GM10847 (cell line): Measurements from ENCODE around the gene MTREX.

Experiments
- POLR2A ChIP-seq: IDR thresholded peaks from 2 replicates; pipeline ENCODE4 v1.6.1; 2011; ENCODE audit not compliant: insufficient read length; ENCODE audit errors: extremely low read depth

MTREX gene

DNA sequence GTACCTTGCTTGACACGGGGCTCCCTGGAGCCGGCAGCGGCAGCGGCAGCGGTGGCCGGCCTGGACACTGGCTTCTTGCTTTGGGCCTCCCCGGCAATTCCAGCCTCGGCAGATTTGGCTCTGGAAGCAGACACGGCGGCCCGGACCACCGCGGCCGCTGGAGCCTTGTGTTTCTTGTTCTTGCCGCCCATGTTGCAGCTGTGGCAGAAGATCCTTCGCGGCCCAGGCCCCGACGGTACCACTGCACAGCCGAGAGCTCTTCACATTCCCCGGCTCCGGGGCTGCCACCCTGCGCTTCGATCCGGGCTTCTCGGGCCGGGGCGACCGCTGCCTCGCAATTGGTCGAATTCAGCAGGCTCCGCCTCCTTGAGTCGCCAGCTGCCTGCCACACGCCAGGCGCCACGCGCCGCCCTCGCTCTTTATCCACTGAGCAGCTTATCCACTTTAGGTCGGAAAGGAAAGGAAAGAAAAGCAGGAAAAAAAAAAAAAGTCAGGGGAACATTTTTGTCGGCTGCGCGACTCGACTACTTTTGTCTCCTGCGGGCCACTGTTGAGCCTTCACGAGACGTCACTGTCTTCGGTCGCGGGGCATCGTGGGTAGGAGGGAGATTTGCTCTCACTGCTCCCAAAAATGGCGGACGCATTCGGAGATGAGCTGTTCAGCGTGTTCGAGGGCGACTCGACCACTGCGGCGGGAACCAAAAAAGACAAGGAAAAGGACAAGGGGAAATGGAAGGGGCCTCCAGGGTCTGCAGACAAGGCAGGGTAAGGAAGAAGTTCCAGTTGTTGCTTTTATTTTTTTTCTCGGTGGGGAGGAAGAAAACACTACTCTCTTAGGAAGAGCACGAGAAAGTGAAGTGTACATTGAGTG, at the start of gene MTREX, which contains the start of gene DHX29:
TSS of gene MTREX (plus strand) at position 607 of the 871 bp plus-strand sequence. CDS start at position 632, 25 bp downstream.
TSS of gene DHX29 (minus strand) at position 312 of the 871 bp plus-strand sequence. CDS start at position 191, 121 bp downstream.
- peak; percentile 34 for TF ChIP-seq POLR2A

DNA sequence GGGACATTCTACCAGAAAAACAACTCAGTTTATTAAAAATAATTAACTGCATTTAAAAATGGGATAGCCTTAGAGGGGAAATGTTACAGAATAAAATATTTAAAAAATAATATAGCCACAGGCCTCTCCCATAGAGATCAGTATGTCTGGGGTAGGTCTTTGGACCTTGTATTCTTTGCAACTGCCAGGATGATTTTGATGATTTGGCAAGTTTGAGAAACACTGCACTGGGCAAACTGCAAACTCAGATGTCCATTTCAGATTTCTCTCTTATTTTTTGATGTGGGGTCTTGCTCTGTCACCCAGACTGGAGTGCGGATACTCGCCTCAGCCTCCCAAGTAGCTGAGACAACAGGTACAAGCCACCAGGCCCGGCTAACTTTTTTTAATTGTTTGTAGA, 49.5 kb upstream of the MTREX start:
- TF ChIP-seq POLR2A: no peak

DNA sequence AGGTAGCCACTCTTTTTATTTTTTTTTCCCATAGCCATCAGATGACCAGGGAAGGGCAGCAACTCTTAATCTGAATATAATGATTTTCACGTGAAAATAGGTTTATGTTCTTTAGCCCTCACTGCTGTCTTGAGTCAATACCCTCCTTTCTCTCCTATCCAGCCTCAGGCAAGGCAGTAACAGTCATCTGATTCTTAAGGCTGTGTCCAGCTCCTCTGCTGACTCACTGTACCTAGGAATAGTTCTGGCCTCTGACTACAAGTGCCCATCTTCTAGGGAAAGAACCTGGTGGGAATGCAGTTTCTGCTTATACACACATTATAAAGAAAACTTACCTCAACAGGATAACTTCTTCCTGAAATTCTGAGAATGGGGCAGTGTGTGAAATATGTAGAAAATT, 31.0 kb upstream of the MTREX start:
- TF ChIP-seq POLR2A: no peak

DNA sequence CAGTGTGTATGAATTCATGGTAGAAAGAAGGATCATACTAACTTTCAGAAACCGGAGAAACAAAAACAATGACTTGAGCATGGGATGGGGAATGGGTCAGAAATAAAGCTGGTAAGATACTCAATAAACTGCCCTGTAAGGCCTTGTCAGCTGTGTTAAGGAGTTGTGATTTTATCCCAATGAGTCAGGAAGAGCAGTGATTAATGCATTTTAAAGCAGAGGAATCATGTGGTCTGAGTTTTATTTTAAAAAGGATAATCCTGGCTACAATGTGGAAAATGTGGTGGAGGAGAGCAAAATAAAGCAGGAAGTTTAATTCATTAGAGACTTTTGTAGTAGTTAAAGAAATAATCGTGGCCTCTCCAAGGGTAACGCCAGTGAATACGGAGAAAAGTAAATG, 29.0 kb upstream of the MTREX start:
- TF ChIP-seq POLR2A: no peak

DNA sequence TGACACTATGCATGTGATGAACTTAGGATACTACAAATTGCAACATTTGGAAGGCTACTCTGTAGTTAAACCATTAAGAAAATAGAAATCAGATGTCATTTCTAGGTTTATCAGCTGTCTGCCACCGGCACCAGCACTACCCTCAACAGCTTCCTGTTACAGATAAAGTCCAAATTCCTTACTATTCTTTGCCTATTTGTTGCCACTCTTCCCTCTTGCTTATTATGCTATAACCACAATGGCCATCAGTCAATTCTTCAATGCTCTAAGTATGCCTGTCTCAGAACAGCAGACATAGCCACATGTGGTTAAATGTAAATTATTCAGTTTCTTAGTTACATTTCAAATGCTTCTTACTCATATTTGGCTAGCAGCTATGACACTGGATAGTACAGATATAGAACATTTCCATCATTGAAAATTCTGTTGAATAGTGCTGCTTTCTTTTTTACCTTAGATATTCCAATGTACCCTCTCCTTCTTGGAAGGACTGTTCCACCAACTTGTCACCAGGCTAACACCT, 21.3 kb upstream of the MTREX start:
- TF ChIP-seq POLR2A: no peak

DNA sequence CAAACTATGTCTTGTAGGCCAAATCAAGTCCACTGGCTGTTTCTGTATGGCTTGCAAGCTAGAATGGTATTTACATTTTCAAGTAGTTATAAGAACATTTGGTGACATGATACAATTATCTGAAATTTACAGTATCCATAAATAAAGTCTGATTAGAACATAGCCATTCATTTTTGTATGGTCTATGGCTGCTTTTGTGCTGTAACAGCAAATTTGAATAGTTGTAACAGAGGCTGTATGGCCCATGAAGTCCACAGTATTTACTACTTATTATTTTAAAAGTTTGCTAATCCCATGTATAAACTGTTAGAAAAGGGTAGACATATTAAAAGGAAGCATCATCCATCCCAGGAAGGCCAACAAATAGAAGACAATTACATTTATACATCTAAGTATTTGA, 18.0 kb upstream of the MTREX start:
- no peak for TF ChIP-seq POLR2A

DNA sequence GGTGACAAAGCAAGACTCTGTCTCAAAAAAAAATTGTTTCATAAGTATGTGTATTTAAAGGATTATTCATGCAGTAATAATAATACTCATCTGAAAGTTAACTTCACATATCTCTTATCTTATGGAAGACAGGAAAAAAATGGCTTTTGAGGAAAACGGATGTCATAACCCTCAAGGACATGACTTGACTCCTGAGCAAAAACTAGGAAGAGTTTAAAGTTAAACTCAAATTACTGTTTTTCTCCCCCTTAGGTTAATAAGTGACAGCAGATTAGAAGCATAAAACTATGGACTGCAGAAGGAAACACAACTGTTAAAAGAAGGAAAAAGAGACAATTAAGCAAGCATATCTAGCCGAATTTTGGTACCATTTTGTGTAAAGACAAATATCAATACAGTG, 16.8 kb upstream of the MTREX start:
- TF ChIP-seq POLR2A: no peak

DNA sequence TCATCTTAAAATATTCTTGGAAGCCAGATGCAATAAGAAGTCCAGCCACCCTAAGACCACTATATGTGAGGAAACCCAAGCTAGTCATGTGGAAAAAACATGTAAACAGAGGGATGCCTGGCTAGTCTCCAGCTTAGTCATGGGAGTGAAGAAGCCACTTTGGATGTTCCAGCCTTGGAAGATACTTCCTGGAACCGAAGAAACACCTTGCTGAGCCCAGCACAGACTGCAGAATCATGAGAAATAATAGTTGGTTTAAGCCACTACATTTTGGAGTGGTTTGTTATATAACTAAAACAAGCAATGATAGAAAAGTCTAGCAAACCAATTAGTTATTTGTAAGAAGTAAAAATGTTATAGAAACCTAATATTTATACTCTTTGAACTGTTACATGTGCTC, 12.9 kb upstream of the MTREX start:
- TF ChIP-seq POLR2A: no peak

DNA sequence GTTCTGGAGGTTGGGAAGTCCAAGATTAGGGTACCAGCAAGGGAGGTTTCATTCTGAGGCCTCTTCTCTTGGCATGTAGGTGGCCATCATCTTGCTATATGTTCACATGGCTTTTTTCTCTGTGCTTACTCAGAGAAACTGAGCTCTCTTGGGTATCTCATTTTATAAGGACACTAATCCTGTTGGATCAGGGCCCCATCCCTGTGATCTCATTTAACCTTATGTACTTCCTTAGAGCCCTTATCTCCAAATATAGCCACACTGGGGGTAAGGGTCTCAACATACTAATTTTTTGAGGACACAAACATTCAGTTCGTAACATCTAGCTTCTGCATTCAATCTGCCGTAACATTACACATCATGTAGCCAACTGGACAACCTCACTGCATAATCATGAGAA, 6.9 kb upstream of the MTREX start:
- TF ChIP-seq POLR2A: no peak

DNA sequence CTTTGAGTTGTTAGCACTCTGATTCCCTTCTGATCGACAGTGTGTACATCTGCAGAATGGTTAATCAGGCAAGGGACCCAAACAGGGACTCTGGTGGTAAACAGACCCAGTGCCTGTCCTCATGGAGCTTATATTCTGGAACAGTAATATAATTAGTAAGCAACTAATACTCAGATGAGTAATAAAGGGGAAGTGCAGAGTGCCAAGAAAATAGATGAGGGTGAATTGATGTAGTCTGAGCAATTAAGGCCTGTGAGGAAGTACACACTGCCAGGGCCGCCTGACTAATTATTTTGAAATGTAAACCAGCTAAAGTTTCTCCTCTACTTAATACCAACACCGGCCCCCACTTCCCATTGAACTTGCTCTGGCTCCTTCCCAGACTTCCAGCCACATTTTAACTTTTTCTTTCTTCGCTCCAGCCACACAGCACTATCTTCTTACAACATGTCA, 4.5 kb upstream of the MTREX start:
- no peak for TF ChIP-seq POLR2A

DNA sequence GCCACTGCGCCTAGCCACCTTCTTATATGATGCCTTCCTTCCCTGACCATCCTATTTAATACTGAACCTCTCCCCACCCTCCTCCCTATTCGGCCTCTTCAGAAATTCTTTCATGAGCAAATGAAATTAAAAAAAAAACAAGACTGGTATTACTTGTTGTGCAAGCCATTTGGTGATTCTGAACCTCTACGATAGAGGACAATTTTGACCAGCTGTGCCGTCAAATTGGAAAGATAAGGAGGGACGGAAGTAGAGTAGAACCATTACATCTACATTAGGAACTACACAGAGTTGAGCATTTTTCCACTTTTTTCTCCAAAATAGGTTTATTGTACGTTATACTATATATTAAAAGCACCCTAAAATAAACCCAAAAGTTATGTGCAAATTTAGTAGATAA, 3.2 kb upstream of the MTREX start:
- no peak for TF ChIP-seq POLR2A

DNA sequence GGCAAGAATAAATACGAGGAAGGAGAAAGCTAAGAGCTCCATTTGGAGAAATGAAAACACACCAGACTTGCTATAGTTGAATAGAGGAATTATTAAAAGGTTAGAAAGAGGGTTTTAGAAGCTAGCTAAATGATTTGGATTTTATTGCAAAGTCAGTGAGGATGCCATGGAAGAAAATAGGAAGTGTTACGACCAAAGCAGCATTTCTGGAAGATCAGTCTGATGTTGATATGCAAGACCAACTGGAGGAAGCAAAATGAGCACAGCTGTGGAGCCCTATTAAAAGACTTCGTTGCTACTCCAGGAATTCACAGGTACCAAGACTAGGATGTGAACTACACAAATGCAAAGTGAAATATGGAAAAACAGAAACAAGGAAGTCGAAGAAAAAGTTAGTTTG, 2.4 kb upstream of the MTREX start:
- TF ChIP-seq POLR2A: no peak

DNA sequence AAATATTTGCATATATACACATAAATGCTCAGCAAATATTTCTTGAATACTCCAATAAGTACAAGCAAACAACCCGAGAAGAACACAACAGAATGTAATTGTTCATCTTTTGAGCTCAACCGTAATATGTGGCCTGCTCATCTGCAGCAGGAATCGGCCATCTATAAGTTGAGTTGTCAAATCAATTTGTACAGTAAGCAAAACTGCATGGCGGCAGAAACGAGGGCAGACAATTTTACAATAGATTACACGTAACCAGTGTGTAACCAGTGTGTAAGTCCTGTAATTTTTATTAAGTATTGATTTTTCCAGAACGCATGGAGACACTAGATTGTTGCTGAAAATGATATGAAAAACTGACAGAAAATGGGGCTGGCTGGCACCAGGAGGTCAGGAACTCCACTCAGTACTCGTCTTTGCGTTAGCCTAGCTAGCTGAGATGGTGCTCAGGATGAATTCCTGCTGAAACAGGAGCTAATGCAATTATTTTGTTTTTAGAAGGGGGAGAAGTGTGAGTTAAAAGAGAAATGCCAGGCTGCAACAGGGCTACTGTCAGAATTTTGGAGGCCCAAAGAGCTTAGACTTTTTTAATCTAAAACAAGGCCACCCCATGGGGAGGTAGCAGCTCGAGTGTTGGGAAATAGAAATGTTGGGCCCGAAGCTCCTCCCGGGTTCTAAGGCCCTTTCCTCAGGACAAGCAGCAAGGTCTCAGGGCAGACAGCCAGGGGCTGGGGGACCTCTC, 977 bp upstream of the MTREX start:
- TF ChIP-seq POLR2A: no peak

DNA sequence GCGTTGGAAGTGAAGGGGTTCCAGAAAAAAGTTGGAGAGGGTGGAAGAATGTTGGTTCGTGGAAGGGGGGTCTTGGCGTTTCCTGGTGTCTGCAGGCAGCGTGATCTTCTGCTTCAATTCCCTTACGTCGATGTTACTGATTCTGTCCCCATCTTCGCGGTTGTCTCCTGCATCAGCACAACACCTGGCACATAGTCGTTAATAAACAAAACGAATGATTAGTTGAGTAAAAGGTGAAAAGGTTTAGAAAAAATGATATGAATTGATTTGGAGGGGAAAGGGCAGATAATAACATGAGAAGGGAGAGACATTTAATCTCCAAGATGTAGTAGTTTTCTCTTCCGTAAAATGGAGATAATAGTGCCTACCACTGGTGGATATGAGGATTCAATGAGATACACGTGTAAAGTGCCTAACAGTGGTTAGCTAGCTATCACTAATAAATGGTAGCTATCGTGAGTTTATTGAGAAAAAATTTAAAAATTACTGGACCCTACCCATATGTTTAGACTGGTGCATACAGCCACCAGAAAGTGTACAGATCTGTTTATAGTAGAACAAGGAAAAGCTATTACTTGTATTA, 556 bp downstream of the MTREX start:
- no peak for TF ChIP-seq POLR2A

DNA sequence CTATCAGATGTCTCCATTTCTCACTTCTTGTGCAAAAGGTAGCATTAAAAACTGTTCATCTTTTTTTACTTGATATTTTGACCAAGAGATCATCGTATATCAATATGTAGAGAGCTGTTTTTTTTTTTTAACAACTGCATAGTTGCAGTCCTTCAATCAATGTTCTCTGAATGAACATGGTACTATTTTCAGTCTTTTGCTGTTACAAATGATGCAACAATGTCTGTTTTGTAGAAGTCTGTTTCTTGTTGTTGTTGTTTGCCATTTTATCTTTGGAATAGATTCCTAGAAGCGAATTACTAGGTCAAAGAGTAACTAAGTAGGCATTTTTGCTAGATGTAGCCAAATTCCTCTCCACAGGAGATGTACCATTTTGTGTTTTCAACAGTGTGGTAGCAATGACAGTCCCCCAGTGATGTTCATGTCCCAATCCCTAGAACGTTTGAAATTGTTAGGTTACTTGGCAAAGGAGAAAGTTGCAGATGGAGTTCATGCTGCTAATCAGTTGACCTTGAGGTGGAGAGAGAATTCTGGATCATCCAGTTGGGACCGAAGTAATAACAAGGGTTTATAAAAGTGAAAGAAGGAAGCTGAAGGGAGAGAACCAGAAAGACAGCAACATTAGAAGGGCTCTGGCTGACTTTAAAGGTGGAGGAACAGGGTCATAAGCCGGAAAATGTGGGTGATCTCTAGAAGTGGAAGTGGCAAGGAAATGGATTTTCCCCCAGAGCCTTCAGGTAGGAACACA, 6.3 kb downstream of the MTREX start:
- no peak for TF ChIP-seq POLR2A

DNA sequence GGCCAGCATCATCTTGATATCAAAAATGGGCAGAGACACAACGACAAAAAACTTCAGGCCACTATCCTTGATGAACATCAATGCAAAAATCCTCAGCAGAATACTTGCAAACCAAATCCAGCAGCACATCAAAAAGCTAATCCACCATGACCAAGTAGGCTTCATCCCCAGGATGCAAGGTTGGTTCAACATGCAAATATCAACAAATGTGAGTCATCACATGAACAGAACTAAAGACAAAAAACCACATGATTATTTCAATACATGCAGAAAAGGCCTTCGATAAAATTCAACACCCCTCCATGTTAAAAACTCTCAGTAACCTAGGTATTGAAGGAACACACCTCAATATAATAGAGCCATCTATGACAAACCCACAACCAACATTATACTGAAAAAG, 8.5 kb downstream of the MTREX start:
- no peak for TF ChIP-seq POLR2A

DNA sequence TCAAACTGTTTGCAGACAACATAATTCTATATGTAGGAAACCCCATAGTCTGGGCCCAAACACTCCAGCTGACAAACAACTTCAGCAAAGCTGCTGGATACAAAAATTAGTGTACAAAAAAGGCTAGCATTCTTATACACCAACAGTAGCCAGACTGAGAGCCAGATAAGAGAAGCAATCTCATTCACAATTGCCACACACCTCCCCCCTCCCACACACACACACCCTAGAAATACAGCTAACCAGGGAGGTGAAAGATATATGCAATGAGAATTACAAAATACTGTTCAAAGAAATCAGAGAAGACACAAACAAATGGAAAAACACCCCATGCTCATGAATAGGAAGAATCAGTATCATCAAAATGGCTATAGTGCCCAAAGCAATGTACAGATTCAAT, 9.0 kb downstream of the MTREX start:
- no peak for TF ChIP-seq POLR2A
